ENCODE data around the gene LRP1-AS.

LRP1-AS gene

DNA sequence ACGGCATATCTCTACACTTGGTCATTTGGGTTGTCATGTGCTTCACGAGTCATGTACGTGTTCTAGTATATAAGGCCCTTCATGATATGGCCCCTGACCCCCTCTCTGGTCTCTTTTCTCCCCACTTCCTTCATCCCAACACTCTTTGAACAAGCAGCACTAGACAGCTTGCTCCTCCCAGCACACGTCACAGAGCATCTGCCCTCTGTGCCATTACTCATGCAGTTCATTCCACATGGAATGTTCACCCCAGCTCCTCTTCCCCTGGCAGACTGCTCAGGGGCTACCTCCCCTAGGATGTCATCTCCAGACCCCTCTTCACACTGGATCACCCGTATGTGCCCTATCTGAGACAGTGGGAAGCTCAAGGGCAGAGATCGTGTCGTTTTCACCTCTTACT is 14.1 kb upstream of the LRP1-AS start:
- in situ Hi-C loops (cut with HindIII; ENCODE audit: low sequenced_read_pairs), result no loop called here

- in situ Hi-C loops (cut with HindIII; ENCODE audit: low sequenced_read_pairs), result no loop called here
These were observed 13.3 kb upstream of the LRP1-AS start for GRCh38 chr12:57160741-57161140.

DNA sequence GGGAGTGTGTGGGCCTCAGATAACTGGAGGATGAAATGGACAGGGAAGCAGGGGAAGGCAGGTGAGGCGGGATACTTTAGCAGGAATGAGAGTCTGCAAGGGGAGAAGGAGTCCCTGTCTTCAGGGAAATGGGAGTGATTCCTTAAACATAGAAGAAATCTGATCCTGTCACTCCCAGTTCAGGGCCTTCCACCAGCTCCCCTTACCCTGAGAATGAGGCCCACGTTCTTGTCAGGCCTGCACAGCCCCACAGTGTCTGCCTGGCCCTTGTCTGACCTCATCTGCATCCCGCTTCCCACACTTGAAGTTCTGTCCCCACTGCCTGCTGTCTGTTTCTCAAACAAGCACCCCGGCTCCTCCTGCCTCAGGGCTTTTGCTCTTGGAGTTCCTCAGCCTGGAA is 12.6 kb upstream of the LRP1-AS start:
- in situ Hi-C loops (cut with HindIII; ENCODE audit: low sequenced_read_pairs), result no loop called here

DNA sequence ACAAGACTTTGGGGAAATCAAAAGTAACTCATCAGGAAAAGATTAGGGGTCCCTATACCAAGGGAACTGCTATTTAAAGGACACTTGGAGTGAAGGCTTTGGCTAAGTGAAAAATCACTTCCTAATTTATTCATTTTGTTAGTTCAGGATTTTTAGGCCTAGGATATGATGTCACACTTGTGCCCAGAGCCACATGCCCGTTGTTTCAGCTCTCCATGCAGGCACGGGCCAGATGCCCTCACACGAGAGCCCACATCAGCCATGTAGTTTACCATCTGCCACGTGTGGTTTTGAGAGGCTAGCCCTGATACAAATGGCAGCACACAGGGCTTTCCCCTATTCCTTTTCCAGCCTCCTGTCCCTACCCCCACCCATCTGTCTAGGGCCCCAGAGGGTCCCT is 11.9 kb upstream of the LRP1-AS start:
- in situ Hi-C loops (cut with HindIII; ENCODE audit: low sequenced_read_pairs), result no loop called here

GRCh38 chr12:57158665-57159064 is 11.2 kb upstream of the LRP1-AS start:
- in situ Hi-C loops (cut with HindIII; ENCODE audit: low sequenced_read_pairs), result no loop called here

DNA sequence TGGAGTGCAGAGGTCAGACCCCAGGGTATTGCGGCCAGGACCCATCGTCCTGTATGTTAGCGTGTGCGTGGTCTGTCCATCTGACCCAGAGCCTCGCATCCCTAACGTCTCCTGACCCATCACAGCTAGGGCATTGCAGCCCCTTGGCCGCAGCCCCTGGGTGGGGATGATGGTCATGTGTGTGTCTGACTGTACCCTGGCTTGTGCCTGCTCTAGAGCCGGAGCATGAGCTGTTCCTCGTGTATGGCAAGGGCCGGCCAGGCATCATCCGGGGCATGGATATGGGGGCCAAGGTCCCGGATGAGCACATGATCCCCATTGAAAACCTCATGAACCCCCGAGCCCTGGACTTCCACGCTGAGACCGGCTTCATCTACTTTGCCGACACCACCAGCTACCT is 10.8 kb upstream of the LRP1-AS start:
- in situ Hi-C loops (cut with HindIII; ENCODE audit: low sequenced_read_pairs), result no loop called here

DNA sequence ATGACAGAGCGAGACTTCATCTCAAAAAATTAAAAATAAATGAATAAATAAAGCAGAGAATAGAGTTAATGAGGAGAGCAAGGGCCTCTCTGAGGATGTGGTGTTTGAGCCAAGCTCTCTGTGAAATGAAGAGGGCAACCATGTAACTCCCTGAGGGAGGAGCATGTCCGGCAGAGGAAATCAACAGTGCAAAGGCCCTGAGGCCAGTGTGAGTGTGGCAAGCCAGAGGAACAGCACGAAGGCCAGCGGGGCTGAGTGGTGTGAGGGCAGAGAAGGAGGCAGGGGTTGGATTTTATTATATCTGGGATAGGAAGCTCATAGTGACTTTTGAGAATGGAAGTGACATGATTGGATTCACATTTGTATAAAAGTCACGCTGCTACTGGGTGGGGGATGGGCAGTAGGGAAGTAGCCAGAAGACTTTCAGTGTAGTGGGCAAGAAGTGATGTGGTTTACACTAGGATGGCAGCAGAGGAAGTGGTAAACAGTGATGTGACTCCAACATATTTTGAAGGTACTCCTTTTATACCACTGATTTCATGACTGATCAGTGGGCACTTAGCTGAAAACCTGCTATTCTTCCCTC is 10.3 kb upstream of the LRP1-AS start:
- in situ Hi-C loops (cut with HindIII; ENCODE audit: low sequenced_read_pairs), result no loop called here

DNA sequence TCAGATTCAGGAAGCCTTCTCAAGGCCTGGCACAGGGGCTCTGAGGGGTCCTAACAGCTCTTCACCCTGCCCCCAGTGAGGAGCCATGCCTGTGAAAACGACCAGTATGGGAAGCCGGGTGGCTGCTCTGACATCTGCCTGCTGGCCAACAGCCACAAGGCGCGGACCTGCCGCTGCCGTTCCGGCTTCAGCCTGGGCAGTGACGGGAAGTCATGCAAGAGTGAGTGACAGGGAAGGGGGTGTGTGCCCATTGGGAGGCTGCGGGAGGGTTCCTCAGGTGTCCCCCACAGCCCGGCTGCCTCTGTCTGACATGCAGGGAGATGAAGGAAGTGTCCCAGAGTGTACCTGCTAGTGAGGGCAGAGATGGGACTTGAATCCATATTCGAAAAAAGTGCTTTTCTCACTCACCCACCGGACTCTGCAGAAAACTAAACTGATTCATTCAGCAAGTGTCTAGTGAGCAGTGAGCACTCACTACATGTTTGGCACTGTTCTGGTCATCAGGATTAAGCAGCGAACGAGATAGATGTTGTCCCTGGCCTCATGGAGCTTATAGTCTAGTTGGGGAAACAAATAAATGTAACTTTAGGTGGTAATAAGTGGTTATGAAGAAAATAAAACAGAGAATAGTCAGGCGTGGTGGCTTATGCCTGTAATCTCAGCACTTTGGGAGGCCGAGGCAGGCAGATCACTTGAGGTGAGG is 9.4 kb upstream of the LRP1-AS start:
- in situ Hi-C loops (cut with HindIII; ENCODE audit: low sequenced_read_pairs), result no loop called here

DNA sequence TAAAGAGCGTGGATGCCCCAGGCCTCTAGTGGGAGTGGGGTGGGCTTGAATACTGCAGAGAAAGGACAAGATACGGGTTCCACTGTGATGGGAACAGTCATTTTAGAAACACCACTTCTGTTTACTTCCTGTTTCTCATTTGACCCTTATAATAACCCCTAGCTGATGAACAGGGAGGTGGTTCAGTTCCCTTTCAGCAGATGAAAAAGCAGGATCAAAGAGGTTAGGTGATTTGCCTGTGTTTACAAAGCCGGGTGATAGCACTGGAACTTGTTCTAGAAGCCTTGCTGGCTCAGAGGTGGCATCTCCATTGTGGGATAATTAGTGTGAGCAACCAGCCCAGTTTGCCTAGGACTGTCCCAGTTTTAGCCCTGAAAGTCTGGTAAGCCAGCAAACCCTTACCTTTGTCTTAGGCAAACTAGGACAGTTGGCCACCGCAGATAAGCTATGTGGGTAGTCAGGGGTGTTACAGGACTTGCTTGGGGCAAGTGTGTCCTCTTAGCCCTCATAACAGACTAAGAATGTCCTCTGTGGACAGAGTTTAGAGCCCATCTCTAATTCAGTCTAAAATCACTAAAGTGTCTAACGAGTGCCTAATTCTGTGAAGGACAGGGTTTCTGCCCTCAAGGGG is 7.5 kb upstream of the LRP1-AS start:
- in situ Hi-C loops (cut with HindIII; ENCODE audit: low sequenced_read_pairs), result no loop called here

GRCh38 chr12:57154076-57154475 is 6.7 kb upstream of the LRP1-AS start:
- in situ Hi-C loops (cut with HindIII; ENCODE audit: low sequenced_read_pairs), result no loop called here

DNA sequence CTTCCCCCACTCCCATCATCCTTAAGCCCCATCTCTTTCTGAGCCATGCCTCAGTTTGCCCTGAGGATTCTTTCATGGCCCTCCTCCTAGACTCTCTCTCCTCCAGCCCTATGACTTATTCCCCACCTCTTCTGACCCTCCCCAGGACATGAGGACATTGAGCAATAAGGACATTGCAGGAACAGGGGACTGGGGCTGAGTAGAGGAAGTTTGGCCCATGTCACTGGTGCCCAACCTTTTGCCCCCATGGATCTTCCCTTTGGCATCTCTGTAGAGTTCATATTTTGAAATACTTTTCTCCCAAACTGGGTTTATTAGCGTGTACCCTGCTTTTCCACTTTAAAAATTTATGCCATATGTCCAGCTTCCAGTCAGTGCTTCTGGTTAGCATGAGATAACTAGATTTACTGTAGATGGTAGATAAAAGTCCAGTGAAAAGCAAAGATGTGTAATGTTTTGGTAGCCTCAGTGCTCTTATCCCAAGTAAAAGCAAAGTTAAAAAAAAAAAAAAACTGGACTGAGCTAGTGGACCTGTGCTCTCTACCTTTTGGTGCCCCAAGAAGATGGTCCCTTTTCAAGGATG is 6.1 kb upstream of the LRP1-AS start:
- in situ Hi-C loops (cut with HindIII; ENCODE audit: low sequenced_read_pairs), result no loop called here

DNA sequence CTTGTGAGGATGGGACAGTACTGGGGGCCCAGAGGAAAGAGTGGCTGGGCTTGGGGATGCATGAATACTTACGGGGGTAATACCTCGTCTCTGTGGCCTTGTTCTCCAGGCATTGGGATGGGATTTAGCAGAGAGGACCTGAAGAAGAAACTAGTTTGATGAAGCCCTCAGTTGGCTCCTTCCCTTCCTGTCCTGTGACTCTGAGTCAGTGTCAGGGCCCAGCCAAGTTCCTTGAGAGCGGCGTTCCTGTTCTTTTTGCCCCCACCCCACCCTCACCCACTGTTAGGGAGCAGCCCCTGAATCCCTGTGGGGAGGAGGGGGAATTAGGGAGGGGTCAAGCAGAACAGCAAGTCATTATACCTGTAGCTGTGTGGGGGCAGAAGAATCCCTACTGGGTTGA is 5.2 kb upstream of the LRP1-AS start:
- in situ Hi-C loops (cut with HindIII; ENCODE audit: low sequenced_read_pairs), result no loop called here

- in situ Hi-C loops (cut with HindIII; ENCODE audit: low sequenced_read_pairs), result no loop called here
These were observed 4.6 kb upstream of the LRP1-AS start for GRCh38 chr12:57151741-57152630.

DNA sequence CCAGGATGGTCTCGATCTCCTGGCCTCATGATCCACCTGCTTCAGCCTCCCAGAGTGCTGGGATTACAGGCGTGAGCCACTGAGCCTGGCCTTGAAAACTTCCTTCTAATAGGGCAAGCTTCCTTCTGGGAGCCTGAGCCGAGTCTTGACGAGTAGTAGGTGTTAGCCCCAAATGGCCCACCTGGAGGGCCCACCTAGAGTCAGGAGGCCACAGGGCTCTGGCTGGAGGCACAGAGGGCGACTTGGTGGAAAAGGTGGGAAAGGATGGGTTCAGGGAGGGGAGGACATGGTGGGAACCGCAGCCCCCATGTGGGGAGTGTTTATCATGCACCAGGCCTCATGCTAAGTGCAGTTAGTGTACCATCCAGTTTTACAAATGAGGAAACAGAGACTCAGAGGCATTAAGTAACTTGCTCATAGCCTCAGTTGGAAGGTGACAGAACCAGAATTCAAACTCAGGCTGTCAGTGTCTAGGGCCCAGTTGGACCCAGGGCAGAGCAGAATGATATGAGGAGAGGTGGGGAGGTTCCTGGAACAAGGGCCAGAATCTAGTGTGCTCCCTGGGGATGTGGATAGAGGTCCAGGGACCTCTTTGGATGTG is 3.1 kb upstream of the LRP1-AS start:
- in situ Hi-C loops (cut with HindIII; ENCODE audit: low sequenced_read_pairs), result no loop called here

DNA sequence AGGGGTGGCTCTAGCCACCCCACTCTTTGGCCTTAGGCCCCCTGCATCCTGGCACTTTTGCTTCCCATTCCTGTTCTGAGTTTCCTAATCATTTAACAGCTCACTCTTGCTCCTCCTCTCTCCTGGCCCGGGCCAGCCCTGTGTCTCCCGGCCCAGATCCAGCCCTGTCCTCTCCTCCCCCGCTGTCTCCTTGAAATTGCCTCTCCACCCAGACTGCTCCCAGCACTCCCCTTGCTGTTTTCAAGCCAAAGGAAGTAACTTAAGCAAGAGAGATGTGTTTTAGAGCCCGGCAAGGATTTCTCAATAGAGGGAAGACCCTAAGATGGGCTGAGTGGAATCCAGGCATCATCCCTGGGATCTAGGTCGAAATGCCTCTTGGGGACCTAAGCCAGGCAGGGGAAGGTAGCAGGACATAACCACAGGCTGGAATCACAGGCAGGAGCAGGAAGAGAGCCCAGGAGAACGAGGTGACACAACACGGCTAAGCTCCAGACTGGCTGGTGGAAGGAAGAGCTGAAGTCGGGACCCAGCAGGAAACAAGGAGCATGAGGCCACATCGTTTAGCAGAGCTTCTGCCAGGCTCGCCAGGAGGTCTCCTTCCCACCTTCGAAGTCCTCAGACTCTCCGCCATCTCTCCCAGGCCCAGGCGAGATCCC is 2.0 kb upstream of the LRP1-AS start:
- in situ Hi-C loops (cut with HindIII; ENCODE audit: low sequenced_read_pairs), result no loop called here

DNA sequence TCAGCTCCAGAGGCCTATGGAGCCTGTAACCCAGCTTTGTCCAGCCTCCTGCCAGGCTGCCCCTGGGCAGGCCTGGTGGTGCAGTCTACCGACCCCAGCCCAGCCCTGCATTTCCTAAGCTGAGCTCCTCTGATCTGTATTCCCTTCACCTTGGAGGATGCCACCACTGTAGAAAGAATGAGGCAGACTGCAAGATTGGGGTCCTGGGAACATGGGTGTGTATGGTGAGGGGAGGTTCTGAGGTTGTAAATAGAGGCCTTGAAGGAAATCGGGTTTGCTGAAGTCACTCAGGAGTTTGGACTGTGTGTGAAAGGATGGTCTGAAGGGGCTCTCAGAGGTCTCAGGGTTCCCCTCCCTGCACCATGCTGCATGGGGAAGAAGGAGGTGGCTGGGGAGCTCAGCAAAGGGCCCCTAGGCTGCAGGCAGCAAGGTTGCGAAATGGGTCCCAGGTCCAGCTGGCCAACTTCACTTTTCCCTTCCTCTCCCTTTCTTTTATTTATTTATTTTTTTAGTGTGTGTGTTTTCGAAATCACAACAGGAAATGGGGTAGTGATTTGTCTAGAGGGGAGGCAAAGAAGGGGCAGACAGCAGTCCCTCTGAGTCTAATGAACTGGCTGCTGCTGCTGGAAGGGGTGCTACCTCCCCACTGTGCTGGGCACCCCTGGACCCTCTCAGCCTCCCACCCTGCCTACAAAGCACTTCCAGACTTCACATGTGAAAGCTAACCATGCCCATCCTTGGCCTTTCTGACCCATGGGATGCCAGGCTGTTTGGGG is 1.2 kb upstream of the LRP1-AS start:
- in situ Hi-C loops (cut with HindIII; ENCODE audit: low sequenced_read_pairs), result no loop called here

GRCh38 chr12:57146092-57146491 is 1.3 kb downstream of the LRP1-AS start:
- in situ Hi-C loops (cut with HindIII; ENCODE audit: low sequenced_read_pairs), result no loop called here

DNA sequence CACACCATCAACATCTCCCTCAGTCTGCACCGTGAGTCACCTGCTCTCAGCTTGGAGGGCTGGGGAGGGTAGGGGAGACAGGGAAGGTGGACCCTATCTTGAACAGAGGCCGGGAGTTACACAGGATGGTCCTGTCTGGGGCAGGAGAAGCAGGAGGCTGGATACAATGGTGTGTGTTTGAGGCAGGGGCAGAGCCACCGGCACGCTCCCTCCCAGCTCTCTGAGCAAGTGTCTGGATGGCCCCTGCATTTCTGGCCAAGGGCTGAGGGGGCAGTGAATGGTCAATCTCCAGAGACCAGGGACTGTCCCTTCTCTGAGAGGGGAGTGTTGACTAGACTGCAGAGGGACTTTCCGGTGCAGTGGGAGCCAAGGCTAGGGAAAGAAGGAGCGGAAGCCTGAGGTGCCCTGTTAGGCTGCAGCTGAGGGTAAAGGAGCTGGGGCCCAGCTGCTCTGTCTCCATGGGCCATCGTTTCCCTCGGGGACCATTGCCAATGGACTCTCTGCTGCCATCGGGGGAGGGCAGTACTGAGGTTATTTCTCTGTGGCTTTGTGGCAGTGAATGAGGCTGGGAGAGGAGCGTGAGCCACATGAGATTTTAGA is 1.9 kb downstream of the LRP1-AS start:
- in situ Hi-C loops (cut with HindIII; ENCODE audit: low sequenced_read_pairs), result no loop called here

DNA sequence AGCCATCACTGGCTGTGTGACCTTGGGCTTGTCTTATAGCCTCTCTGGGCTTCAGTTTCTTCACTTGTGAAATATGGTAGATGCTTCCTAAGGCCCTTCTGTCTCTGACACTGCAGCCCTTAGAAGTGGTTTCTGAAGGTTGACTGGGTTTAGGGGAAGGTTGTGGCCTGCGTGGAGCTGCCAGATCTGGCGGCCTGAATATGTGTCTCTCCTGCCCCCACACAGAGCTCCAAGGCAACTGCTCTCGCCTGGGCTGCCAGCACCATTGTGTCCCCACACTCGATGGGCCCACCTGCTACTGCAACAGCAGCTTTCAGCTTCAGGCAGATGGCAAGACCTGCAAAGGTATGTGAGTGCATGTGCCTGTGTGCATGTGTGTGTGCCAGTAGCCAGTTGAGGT is 4.0 kb downstream of the LRP1-AS start:
- in situ Hi-C loops (cut with HindIII; ENCODE audit: low sequenced_read_pairs), result no loop called here

Measured in DLD1 (cell line).